Astrocyte (in vitro differentiated cells and primary cell): ENCODE measurements around the gene CD9. TPM values are rescaled to one million over a fixed set of nuclear protein-coding genes. Genes with fewer than 3 reads are reported as not detected.

ENCODE experiments used
- DNase-seq: peaks from one replicate; pipeline ENCODE4 v3.0.0-alpha.2; 2010; ENCODE audit warnings: low read depth
- FAIRE-seq: peaks from 2 replicates; lab custom pipeline; 2011; peaks lifted over from hg19 to GRCh38; lab: Jason Lieb, UNC
- H2AFZ ChIP-seq: 2 replicates; pipeline ENCODE4 v1.6.0; 2012; ENCODE audit warnings: low read depth, low read length, inconsistent platforms
- H3K27ac ChIP-seq: 2 replicates; pipeline ENCODE4 v1.5.1; 2011; ENCODE audit warnings: low read depth, low read length, inconsistent platforms
- H3K27me3 ChIP-seq: 2 replicates; pipeline ENCODE4 v1.6.0; 2011; ENCODE audit warnings: low read length, inconsistent platforms; ENCODE audit not compliant: insufficient read depth
- H3K36me3 ChIP-seq: 2 replicates; pipeline ENCODE4 v1.5.1; 2011; ENCODE audit warnings: low read length, inconsistent platforms; ENCODE audit not compliant: insufficient read depth
- H3K4me1 ChIP-seq: 2 replicates; pipeline ENCODE4 v1.5.1; 2011; ENCODE audit warnings: low read length, inconsistent platforms; ENCODE audit not compliant: insufficient read depth
- H3K4me2 ChIP-seq: 2 replicates; pipeline ENCODE4 v1.6.0; 2012; ENCODE audit warnings: low read length, inconsistent platforms
- H3K4me3 ChIP-seq: 2 replicates; pipeline ENCODE4 v1.5.1; 2011; ENCODE audit warnings: low read depth, mild to moderate bottlenecking, low read length, inconsistent platforms; ENCODE audit not compliant: insufficient read depth
- H3K79me2 ChIP-seq: 2 replicates; pipeline ENCODE4 v1.6.0; 2012; ENCODE audit warnings: mild to moderate bottlenecking, low read length, inconsistent platforms; ENCODE audit not compliant: insufficient read depth
- H3K9ac ChIP-seq: 2 replicates; pipeline ENCODE4 v1.6.0; 2012; ENCODE audit warnings: mild to moderate bottlenecking, low read length, inconsistent platforms
- H3K9me3 ChIP-seq: 2 replicates; pipeline ENCODE4 v1.5.1; 2012; ENCODE audit warnings: low read depth, mild to moderate bottlenecking, low read length, inconsistent platforms; ENCODE audit not compliant: insufficient read depth
- H4K20me1 ChIP-seq: 2 replicates; pipeline ENCODE4 v1.6.0; 2012; ENCODE audit warnings: low read length, inconsistent platforms; ENCODE audit not compliant: insufficient read depth
- H3K27ac Mint-ChIP-seq: one replicate; pipeline ENCODE4 v1.8.0; 2021; ENCODE audit warnings: mild to moderate bottlenecking, mixed read lengths; ENCODE audit not compliant: unreplicated experiment
- H3K27me3 Mint-ChIP-seq: one replicate; pipeline ENCODE4 v1.8.0; 2021; ENCODE audit warnings: low read depth, mixed read lengths; ENCODE audit not compliant: unreplicated experiment
- H3K36me3 Mint-ChIP-seq: one replicate; pipeline ENCODE4 v1.8.0; 2021; ENCODE audit warnings: low read depth, mixed read lengths; ENCODE audit not compliant: unreplicated experiment
- H3K4me1 Mint-ChIP-seq: one replicate; pipeline ENCODE4 v1.8.0; 2021; ENCODE audit warnings: low read depth, mixed read lengths; ENCODE audit not compliant: unreplicated experiment
- H3K4me3 Mint-ChIP-seq: one replicate; pipeline ENCODE4 v1.8.0; 2021; ENCODE audit warnings: mild to moderate bottlenecking, moderate library complexity, mixed read lengths; ENCODE audit not compliant: unreplicated experiment
- H3K9me3 Mint-ChIP-seq: one replicate; pipeline ENCODE4 v1.8.0; 2021; ENCODE audit warnings: mild to moderate bottlenecking, mixed read lengths; ENCODE audit not compliant: unreplicated experiment
- EZH2 ChIP-seq: IDR thresholded peaks from 2 replicates; pipeline ENCODE4 v1.6.1; 2012; ENCODE audit warnings: mild to moderate bottlenecking, low read length, inconsistent platforms; ENCODE audit not compliant: insufficient read depth
- total RNA-seq: library from RNA; stranded (reverse); gene quantifications from 2 replicates; pipeline ENCODE4 v1.2.1, GENCODE V29; 2021
- TF ChIP-seq, protein P1 (sequence below): IDR thresholded peaks from 2 replicates; pipeline ENCODE4 v1.5.1; 2011; ENCODE audit warnings: low read depth, mild to moderate bottlenecking, inconsistent platforms, low read length, moderate library complexity; ENCODE audit not compliant: insufficient read depth

CD9 gene
- total RNA-seq, 1 donor from 2014 or later, result 52.2 TPM

DNA sequence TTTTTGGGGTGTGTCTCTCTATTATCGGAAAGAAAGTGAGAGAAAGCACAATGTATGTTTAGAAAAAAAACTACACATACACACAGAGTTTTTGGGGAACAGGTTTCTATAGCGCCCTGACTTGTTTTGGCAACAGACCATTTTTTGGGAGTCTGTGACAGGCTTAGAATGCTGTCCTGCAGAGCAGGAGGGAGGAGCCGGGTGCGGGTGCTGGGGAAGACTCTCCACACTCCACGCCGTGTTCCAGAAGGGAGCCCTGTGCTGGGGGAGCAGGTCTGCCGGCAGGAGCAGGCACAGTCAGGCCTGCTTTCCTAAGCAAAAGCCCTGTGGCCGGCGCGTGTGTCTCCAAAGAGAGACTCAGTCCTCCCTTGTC lies 26.5 kb downstream of the CD9 start:
- DNase-seq (no peak), FAIRE-seq (no peak)
- no peaks in the 10 kb centered on the region for H3K9me3 Mint-ChIP-seq
- H3K27me3 ChIP-seq, result no peaks in the 10 kb centered on the region
- H3K36me3 ChIP-seq, result no peaks in the 10 kb centered on the region
- peak overlapping the region; percentile 62 for H3K4me2 ChIP-seq
- no peaks in the 10 kb centered on the region for H3K9me3 ChIP-seq
- peak overlapping the region; percentile 16 for H3K27ac ChIP-seq
- H2AFZ ChIP-seq, result peak overlapping the region; percentile 59
- no peaks in the 10 kb centered on the region for H4K20me1 ChIP-seq
- peak overlapping the region; percentile 45 for H3K4me3 Mint-ChIP-seq
- peaks cover 2% of the 10 kb centered on the region for H3K27me3 Mint-ChIP-seq
- no peak overlapping the region for H3K4me3 ChIP-seq
- peaks cover 54% of the 10 kb centered on the region for H3K4me1 ChIP-seq
- H3K36me3 Mint-ChIP-seq, result peaks cover 3% of the 10 kb centered on the region
- TF ChIP-seq, protein P1, sequence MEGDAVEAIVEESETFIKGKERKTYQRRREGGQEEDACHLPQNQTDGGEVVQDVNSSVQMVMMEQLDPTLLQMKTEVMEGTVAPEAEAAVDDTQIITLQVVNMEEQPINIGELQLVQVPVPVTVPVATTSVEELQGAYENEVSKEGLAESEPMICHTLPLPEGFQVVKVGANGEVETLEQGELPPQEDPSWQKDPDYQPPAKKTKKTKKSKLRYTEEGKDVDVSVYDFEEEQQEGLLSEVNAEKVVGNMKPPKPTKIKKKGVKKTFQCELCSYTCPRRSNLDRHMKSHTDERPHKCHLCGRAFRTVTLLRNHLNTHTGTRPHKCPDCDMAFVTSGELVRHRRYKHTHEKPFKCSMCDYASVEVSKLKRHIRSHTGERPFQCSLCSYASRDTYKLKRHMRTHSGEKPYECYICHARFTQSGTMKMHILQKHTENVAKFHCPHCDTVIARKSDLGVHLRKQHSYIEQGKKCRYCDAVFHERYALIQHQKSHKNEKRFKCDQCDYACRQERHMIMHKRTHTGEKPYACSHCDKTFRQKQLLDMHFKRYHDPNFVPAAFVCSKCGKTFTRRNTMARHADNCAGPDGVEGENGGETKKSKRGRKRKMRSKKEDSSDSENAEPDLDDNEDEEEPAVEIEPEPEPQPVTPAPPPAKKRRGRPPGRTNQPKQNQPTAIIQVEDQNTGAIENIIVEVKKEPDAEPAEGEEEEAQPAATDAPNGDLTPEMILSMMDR, result no peak
- no peak for TF ChIP-seq EZH2
- peaks cover 5% of the 10 kb centered on the region for H3K79me2 ChIP-seq
- peaks cover 33% of the 10 kb centered on the region for H3K4me1 Mint-ChIP-seq
- no peak overlapping the region for H3K27ac Mint-ChIP-seq
- peak overlapping the region; percentile 43 for H3K9ac ChIP-seq

DNA sequence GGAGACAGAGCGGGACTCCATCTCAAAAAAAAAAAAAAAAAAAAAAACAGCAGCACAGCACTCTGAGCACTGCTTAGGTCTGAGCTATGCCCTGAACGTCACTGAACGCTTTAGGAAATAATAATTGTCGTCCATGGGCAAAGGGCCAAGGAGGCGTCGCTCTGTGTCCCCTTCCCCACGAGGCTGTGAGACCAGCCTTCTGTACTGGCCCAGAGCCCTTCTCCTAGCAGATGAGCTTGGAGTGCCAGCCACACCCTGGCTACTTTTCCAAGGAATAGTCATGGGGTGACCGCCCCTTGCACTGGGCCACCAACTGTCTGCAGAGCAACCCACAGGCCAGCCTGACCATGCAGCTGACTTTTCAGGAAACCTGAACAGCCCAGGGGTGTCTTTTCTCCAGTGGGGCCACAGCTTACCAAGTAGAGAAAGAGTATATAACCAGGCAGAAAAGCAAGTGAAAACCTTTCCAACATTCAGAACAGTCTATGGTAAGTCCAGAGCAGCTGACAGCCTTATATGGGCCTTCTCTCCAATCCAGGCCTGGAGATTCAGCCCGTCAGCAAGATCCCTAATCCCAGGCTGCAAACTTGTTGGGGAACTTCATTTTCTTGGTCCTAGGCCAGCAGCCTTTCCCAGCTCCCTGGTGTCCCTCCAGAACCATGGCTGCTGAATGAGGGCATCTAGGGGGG lies 28.5 kb downstream of the CD9 start:
- Histone ChIP-seq H3K4me2 (no peak overlapping the region), H2AFZ (no peak overlapping the region), H3K27me3 (no peaks in the 10 kb centered on the region), H3K4me3 (no peak overlapping the region), H4K20me1 (no peaks in the 10 kb centered on the region), H3K79me2 (peaks cover 6% of the 10 kb centered on the region), H3K36me3 (no peaks in the 10 kb centered on the region), H3K4me1 (peaks cover 55% of the 10 kb centered on the region), H3K9me3 (no peaks in the 10 kb centered on the region), H3K27ac (no peak overlapping the region), H3K9ac (peak overlapping the region; percentile 67)
- DNase-seq (no peak), FAIRE-seq (no peak)
- H3K27me3 Mint-ChIP-seq, result peaks cover 7% of the 10 kb centered on the region
- no peak overlapping the region for H3K4me3 Mint-ChIP-seq
- TF ChIP-seq, protein P1, result no peak
- TF ChIP-seq EZH2, result no peak
- H3K27ac Mint-ChIP-seq, result no peak overlapping the region
- H3K36me3 Mint-ChIP-seq, result peaks cover 5% of the 10 kb centered on the region
- H3K4me1 Mint-ChIP-seq, result peaks cover 31% of the 10 kb centered on the region
- no peaks in the 10 kb centered on the region for H3K9me3 Mint-ChIP-seq
